CD4-positive, alpha-beta T cell treated with Interleukin-4 for 4 hours (primary cell): ENCODE results near the gene MRPL49.
"Not testable (repeated sequence)": the region's sequence is repeated elsewhere in the genome, so short reads cannot be mapped to it uniquely, and the experiment has no call there.

Source experiments
- DNase-seq: peaks from one replicate; pipeline ENCODE4 v3.0.0-alpha.2; 2020

MRPL49 gene

DNA sequence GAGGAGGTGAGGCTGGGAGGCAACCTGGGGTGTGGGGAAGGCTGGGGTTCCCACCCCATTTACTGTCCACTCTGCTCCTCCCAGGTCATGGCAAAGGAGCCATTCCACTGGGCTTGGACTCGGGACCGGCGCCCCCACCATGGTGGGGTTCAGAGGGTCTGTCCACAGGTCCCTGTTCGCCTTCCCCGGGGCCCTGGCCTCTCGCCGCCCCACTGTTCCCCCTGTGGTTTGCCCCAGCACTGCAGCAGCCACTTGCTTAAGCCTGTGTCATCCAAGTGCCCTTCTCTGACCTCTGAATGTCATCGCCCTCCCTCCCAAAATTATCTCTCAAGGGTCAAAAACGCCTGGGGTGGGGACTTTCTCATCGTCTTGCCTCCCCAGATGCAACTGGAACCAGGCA, 50.5 kb downstream of the MRPL49 start:
- no peak for DNase-seq

DNA sequence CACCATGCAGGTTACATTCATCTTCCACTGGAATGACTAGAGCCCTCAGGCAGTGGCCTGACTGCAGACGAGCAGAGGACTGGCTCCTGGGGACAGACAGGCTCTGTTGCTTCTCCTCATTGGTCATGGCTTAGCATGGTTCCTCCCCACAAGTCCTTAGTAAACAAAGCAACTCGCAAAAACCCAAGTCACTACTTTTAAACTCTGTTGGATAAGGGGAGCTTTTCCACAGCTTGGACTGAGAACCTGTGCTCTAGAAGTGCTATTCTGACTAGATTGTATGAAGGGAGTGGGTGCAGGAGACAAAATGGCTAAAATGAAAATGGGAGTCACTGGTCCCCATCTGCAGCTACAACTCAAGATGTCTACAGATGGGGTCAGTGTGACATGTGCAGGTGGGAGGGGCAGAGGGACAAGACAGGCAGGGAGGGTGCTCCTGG, 52.5 kb downstream of the MRPL49 start:
- DNase-seq = not testable (repeated sequence)
